Stimulated activated memory B cell treated with anti-CD40 and anti-IgM and Interleukin-4, amounts not matched to agents 10 μg/mL and 1 μg/mL and 100 μg/mL, for 72 hours (primary cell): ENCODE data around the gene CLINT1.

ENCODE experiments used
- ATAC-seq: fragments of 150-1000 bp; cut with Tn5 transposase; 2 replicates; pipeline ENCODE4 v1.10.0; 2021
- H3K27ac Mint-ChIP-seq: one replicate; pipeline ENCODE4 v1.8.0; 2022; ENCODE audit warnings: mild to moderate bottlenecking, mixed read lengths
- H3K27me3 Mint-ChIP-seq: one replicate; pipeline ENCODE4 v1.8.0; 2022; ENCODE audit warnings: mixed read lengths
- H3K36me3 Mint-ChIP-seq: one replicate; pipeline ENCODE4 v1.8.0; 2022; ENCODE audit warnings: mixed read lengths
- H3K4me1 Mint-ChIP-seq: one replicate; pipeline ENCODE4 v1.8.0; 2022; ENCODE audit warnings: mixed read lengths
- H3K4me3 Mint-ChIP-seq: one replicate; pipeline ENCODE4 v1.8.0; 2022; ENCODE audit warnings: mild to moderate bottlenecking, moderate library complexity, mixed read lengths
- H3K9me3 Mint-ChIP-seq: one replicate; pipeline ENCODE4 v1.8.0; 2022; ENCODE audit warnings: mixed read lengths

Gene CLINT1

DNA sequence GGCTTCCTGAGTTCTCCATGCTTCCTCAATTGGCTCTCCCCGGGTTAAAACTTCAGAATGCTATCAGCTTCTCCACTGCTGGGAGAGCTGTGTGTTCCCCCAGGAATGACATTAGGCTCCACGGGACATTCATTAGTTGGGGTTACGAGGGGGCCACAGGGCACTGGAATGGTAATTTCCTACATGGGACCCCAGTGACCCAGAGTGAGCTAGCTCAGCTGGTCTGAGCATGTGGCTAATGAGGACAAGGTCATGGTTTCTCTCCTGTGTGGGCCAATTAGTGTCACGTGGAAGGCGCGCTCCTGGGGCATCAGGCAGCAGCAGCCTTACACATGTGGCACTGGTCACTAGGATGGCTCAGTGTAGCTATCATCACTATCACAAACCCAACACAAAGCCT lies 94.4 kb downstream of the CLINT1 start:
- H3K4me3 Mint-ChIP-seq, result no peak overlapping the region
- no peak for ATAC-seq
- H3K27ac Mint-ChIP-seq, result no peak overlapping the region
- no peaks in the 10 kb centered on the region for H3K27me3 Mint-ChIP-seq
- no peaks in the 10 kb centered on the region for H3K4me1 Mint-ChIP-seq
- H3K9me3 Mint-ChIP-seq, result no peaks in the 10 kb centered on the region
- H3K36me3 Mint-ChIP-seq, result peaks cover 10% of the 10 kb centered on the region

DNA sequence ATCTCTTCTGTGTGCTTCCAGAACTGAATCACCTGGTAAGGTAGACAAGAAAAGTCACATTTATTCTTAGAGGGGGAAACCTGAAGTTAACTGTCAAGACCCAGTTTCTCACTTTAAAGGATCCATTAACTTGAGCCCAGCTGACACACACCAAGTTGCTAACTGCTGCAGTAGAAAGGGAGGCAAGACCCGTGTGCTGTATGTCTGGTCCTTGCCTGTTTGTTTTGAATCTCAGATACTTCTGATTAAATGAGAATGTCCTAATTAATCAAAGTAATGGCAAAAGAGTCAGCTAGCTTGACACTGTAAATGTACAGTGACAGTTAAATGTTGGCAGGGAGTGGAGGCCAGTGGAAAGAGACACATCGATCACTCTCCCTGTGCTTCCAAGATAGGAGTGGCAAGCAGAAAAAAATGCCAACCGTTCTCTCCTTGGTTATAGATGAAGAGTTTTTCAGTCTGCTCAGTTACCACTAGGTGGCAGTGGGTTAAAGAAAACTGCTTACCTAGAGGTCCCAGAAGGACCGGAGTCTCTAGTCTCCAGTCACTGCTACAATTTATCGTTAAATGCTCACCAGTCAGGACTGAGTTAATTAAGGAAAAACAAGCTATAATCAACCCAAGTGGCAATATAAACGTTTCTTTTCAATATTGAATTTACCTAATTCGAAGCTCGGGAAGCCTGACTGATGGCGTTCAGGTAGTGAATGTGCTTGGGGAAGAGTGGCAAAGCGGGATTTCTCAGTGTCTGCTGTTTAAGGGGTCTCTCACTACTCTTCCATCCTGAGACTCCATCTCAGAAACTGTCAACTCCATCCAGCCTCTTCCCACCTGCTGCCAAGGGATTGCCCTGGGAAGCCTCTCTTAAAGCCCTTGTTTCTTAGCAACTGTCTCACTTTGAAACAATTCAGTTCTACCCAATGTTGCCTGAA lies 97.0 kb downstream of the CLINT1 start:
- no peaks in the 10 kb centered on the region for H3K27me3 Mint-ChIP-seq
- no peak overlapping the region for H3K27ac Mint-ChIP-seq
- H3K4me1 Mint-ChIP-seq, result peaks cover 7% of the 10 kb centered on the region
- ATAC-seq, result peak; percentile 77
- no peaks in the 10 kb centered on the region for H3K9me3 Mint-ChIP-seq
- H3K4me3 Mint-ChIP-seq, result no peak overlapping the region
- peaks cover 17% of the 10 kb centered on the region for H3K36me3 Mint-ChIP-seq

DNA sequence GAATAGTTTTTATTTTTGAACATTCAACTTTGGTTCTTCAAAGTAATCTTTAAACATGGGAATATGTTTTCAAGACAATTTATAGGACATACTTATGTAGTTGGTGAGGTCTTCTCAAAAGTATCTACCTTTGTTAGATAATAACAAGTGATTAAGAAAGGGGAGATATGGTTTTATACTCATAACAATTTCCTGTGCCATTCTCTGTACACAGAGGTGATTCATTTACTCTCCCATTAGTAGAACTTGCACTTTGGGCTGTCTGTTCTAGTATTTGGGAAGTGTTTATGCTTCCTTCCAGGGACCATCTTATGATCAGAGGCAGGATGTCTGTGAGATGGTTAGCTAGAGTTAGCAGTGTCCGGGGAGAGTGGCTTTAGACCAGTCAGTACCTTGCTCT lies 100.2 kb downstream of the CLINT1 start:
- Mint-ChIP-seq H3K4me1 (peaks cover 7% of the 10 kb centered on the region), H3K27me3 (no peaks in the 10 kb centered on the region), H3K9me3 (no peaks in the 10 kb centered on the region), H3K27ac (no peak overlapping the region), H3K4me3 (no peak overlapping the region), H3K36me3 (peaks cover 41% of the 10 kb centered on the region)
- no peak for ATAC-seq

DNA sequence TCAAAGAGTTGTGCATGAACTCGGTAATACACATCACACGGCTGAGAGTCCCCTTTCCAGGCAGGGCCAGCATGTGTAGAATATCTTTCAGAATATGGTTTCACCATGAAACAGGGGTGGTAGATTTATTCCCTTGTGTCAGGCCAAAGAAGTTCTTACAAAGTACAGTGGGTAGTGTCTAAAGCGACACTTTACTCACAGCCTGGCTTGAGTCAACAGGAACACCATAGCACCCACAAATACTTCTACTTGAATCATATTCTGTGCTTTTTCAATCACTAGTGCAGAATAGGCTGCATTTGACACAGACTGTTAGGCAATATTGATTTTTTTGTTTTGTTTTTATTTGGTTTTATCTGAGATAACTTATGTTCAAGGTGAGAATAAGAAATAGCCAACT lies 102.8 kb downstream of the CLINT1 start:
- no peaks in the 10 kb centered on the region for H3K9me3 Mint-ChIP-seq
- H3K27me3 Mint-ChIP-seq, result no peaks in the 10 kb centered on the region
- H3K36me3 Mint-ChIP-seq, result peaks cover 51% of the 10 kb centered on the region

DNA sequence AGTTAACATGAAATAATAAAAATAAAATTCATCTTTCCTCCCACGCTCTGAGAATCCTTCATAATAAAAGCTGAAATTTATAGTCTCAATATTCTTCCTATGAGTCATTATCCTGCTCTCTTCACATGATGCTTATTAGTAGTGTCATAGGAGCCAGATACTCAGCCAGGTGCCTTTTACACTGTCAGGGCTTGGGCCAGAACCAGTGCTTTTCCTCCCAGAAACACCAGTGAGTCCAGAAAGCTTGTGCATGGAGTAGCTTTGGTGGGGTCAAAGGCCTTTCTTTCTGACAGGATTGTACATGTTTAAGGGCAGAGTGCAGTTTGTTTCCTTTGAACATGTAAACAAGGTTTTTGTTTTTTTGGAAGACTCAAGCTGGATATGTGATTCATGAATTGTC lies 108.6 kb downstream of the CLINT1 start:
- no peak overlapping the region for H3K4me3 Mint-ChIP-seq
- no peak for ATAC-seq
- peaks cover 18% of the 10 kb centered on the region for H3K36me3 Mint-ChIP-seq
- H3K27ac Mint-ChIP-seq, result no peak overlapping the region
- H3K27me3 Mint-ChIP-seq, result no peaks in the 10 kb centered on the region
- H3K9me3 Mint-ChIP-seq, result no peaks in the 10 kb centered on the region
- H3K4me1 Mint-ChIP-seq, result peaks cover 23% of the 10 kb centered on the region

More for the DNA sequence above, 102.8 kb downstream of the CLINT1 start:
- H3K27ac Mint-ChIP-seq, result no peak overlapping the region
- no peak overlapping the region for H3K4me3 Mint-ChIP-seq
- peaks cover 7% of the 10 kb centered on the region for H3K4me1 Mint-ChIP-seq
- ATAC-seq, result no peak

DNA sequence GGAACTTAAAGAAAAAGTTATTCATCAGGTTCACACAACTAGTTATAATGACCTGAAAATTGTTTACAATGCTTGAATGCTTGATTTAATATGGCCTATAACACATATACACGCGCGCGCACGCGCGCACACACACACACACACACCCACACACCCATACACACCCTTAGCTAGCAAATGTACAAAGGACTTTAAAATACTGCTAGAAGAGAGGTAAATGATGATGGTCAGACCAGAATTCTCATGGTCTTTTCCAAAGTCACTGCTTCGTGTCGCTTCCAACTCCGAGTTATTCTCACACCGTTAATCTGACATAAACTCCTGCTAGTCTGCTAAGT lies 109.5 kb downstream of the CLINT1 start:
- H3K4me3 Mint-ChIP-seq, result no peak overlapping the region
- no peaks in the 10 kb centered on the region for H3K9me3 Mint-ChIP-seq
- no peak overlapping the region for H3K27ac Mint-ChIP-seq
- H3K4me1 Mint-ChIP-seq, result peaks cover 30% of the 10 kb centered on the region
- H3K27me3 Mint-ChIP-seq, result no peaks in the 10 kb centered on the region
- H3K36me3 Mint-ChIP-seq, result peaks cover 10% of the 10 kb centered on the region
- ATAC-seq, result no peak

DNA sequence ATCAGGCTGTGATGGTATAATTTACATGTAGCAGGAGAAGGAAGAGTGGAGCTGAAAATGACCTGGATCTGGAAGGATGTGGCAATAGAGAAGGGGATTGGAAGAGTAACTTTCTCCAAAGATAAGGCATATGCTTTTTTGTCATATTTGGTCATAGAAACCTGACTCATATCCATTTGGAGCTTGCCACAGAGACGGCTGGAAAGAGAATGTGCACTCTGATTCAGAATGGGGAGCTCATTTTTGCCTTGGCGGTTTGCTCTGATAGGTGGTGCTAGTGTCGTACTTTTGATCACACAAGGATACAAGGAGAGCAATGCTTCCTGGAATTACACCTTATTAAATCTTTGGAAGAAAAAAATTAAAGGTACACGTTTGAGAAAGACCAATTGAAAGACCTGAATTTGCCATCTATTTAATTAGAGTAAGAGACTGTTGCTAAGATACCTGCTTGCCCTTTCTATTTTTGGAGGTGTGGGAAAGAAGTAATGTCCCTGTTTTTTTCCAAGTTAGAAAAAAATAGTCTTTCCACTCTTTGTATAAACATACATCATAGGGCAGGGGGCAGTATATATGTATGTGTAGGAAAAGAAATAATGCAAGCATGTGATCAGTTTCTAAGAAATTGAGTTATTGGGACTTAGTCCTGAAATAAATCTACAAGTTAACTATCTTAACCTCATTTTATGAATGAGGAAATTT lies 110.0 kb downstream of the CLINT1 start:
- H3K27ac Mint-ChIP-seq, result peak overlapping the region; percentile 31
- no peak overlapping the region for H3K4me3 Mint-ChIP-seq
- H3K9me3 Mint-ChIP-seq, result no peaks in the 10 kb centered on the region
- H3K27me3 Mint-ChIP-seq, result no peaks in the 10 kb centered on the region
- H3K36me3 Mint-ChIP-seq, result peaks cover 10% of the 10 kb centered on the region
- no peak for ATAC-seq
- H3K4me1 Mint-ChIP-seq, result peaks cover 34% of the 10 kb centered on the region

DNA sequence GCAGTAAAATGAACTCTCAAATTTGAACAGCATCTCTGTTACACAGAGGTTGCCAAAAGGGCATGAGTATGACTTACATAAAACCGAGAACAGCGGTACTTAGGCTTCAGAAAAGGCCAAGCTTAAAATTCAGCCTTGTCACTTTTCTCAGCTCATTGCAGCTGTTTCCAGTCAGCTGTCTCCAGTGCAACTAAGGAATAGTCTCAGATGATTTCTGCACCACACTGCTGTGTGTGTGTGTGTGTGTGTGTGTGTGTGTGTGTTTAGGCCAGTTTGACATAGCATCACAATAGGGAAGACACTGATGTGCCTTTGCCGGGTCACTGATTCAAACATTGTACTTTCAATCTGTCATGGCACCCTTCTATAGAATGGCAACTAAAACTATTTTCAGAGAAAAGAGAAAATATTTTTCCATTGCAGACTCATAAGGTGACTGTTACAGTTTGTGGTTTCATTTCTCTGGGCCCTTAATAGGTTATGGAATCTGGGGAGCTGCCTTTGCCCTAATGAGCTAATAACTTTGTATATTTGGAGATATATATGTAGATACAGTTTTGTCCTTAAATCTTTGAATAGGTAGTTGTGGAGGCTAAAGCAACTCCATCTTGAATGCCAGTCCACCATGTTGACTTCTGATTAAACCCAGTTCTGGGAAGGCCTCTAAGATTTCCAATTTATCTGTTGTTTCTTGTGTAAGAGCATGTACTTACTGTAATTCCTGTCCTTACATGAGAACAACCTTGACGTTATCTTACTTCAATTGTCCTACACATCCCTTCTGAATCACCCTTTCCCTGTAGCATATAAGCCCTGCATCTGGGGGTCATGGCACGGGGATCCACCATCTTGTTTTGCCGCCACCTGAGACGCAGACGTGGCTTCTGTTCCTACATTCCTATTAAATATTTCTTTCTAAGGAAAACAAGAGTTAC lies 110.9 kb downstream of the CLINT1 start:
- peak; percentile 54 for ATAC-seq
- Mint-ChIP-seq H3K4me1 (peaks cover 37% of the 10 kb centered on the region), H3K9me3 (no peaks in the 10 kb centered on the region), H3K36me3 (peaks cover 8% of the 10 kb centered on the region), H3K27ac (peak overlapping the region; percentile 31), H3K27me3 (no peaks in the 10 kb centered on the region), H3K4me3 (no peak overlapping the region)

DNA sequence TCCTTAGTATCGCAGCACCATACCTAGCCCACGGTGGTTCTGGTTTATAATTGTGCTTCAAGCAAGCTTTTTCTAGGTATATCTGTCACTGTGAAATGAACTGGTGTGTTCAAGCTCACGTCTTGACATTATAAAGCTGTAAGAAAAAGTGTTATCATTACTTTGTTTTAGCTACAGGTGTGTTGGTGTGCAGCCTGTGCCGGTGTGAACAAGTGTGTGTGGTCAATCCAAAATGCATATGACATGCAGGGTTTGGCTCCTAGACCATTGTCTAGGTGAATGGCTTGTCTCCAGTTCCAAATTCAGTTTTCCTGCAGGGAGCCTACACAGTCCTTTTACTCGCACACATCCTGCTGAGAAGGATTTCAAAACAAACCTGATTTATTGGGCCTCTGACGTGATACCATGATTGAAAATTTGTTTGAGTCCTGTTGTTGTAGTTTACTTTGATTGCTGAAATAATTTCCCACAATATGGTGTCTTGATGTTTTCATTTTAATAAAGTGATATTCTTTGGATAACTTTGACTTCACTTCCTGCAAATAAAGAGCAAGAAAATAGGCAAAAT lies 111.7 kb downstream of the CLINT1 start:
- ATAC-seq, result no peak
- peaks cover under 1% of the 10 kb centered on the region for H3K36me3 Mint-ChIP-seq
- H3K9me3 Mint-ChIP-seq, result no peaks in the 10 kb centered on the region
- H3K4me3 Mint-ChIP-seq, result no peak overlapping the region
- H3K4me1 Mint-ChIP-seq, result peaks cover 39% of the 10 kb centered on the region
- H3K27ac Mint-ChIP-seq, result peak overlapping the region; percentile 31
- H3K27me3 Mint-ChIP-seq, result no peaks in the 10 kb centered on the region

DNA sequence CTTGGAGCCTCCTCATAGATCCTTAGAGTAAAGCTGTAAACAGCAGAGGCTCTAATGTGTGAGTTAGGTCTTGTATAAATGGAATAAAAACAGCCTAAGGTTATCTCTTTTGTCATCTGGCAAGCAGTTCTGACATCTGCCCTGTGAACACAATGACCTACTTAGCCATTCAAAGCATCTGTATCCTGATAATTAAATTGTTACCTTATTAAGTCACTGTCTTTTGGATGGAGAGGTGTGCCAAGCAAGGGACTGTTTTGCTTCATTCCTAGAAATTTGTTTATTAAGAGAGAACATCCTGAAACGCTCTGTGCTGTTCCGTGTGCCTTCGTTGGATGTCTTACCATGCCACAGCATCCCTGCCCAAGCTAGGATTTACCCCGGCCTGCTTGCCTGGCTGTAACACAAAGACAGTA lies 113.9 kb downstream of the CLINT1 start:
- Mint-ChIP-seq H3K4me3 (no peak overlapping the region), H3K27ac (no peak overlapping the region), H3K9me3 (no peaks in the 10 kb centered on the region), H3K4me1 (peaks cover 39% of the 10 kb centered on the region), H3K27me3 (no peaks in the 10 kb centered on the region), H3K36me3 (no peaks in the 10 kb centered on the region)
- ATAC-seq, result no peak

DNA sequence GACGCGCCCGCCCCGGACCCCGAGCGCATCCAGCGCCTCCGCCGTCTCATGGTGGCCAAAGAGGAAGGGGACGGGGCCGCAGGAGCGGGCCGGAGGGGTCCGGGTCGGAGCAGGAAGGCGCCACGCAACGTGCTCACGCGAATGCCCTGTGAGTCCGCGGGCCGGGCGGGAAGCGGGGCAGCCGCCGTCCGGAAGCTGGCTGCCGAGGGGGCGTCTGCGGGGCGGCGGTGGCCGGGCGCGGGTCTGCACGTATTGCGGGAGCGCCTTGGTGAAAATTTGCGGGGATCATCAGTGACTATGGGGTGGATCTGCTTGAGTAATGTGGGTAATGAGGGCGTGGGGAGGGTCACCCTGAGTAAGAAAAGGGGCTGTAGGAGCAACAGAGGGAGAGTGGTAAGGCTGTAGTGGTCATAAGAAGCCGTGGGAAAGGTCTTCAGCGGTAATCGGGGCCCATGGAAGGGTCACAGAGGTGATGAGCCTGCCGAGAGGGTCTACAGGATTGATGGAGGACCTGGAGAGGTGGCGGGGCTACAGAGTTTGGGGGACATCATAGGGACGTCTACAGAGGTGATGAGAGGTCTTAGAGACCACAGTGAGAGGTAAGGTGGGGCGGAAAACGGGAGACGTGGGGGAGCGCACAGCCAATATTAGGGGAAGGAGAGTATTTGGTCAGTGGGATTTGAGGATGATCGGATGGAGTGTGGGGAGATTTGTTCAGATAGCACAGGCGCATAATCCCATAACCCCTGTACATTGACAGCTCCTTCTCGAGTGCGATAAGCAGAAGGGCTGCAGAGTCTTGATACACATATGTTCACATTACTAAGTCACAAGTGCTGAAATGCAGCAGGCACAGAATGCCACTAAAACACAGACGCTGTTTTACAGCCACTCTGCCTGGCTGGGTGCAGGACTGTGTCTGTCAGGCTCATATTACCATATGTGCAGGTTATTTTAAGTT lies 114.6 kb downstream of the CLINT1 start:
- Mint-ChIP-seq H3K36me3 (peaks cover 3% of the 10 kb centered on the region), H3K27ac (peak overlapping the region; percentile 60), H3K4me3 (peak overlapping the region; percentile 86), H3K27me3 (no peaks in the 10 kb centered on the region), H3K4me1 (peaks cover 39% of the 10 kb centered on the region), H3K9me3 (no peaks in the 10 kb centered on the region)
- peak; percentile 64 for ATAC-seq

DNA sequence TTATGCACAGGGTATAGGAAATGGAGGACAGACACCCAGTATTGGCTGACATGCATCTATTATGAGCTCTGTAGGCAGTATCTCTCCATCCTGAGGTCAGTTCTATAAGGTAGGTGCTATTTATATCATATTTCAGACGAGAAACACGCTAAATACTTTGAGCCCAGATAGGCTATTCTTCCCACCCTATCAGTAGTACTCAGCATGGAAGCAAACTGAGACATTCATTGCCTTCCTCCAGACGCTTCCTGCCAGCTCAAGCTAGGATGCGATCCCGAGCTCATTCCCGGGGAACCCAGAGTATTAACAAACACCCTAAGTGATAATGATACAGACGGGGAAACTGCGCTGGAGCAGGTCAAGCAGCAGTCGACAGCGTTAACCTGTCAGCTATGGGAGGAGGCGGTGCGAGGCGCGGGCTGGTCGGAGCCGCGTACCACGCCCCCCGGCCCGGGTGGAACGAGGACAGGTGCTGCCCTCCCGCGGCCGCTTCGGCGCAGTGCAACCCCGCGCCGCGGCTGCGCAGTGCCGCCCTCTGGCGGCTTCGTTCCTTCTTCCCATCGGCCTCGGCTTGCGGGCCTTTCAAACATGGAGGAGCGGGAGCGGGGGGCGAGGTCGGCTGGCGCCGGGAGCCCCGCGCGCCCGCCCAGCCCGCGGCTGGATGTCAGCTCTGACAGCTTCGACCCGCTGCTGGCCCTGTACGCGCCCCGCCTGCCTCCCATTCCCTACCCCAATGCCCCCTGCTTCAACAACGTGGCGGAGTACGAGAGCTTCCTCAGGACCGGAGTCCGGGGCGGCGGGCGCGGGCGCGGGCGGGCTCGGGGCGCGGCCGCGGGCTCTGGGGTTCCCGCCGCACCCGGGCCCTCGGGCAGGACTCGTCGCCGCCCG lies 115.5 kb downstream of the CLINT1 start, which contains the start of gene LSM11:
LSM11 (plus strand) TSS at position 550 of the 888 bp plus-strand sequence; CDS start at position 589, 39 bp downstream.
- Mint-ChIP-seq H3K36me3 (peaks cover 12% of the 10 kb centered on the region), H3K27me3 (no peaks in the 10 kb centered on the region), H3K9me3 (no peaks in the 10 kb centered on the region), H3K4me3 (peak within 1 kb of the TSS; percentile 86), H3K4me1 (peaks cover 34% of the 10 kb centered on the region), H3K27ac (peak within 1 kb of the TSS; percentile 60)
- peak; percentile 95 for ATAC-seq

DNA sequence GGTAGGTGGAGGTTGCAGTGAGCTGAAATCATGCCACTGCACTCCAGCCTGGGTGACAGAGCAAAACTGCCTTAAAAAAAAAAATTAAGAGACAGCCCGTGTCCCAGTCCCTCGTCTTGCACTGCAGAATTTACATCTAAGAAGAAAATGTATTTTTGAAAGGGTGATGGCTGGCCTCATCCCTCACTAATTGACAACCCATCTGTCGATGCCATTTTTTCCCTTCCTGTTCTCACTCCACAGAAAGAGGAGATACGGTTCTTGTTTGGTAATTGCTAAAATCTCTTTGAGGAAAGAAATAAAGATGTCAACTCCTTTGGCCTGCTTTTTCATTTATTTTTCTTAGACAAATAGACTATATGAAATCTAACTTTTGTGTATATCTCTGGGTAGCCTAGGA lies 117.8 kb downstream of the CLINT1 start:
- H3K4me3 Mint-ChIP-seq, result no peak overlapping the region
- H3K27me3 Mint-ChIP-seq, result no peaks in the 10 kb centered on the region
- H3K36me3 Mint-ChIP-seq, result peaks cover 20% of the 10 kb centered on the region
- no peak for ATAC-seq
- H3K4me1 Mint-ChIP-seq, result peaks cover 19% of the 10 kb centered on the region
- no peak overlapping the region for H3K27ac Mint-ChIP-seq
- H3K9me3 Mint-ChIP-seq, result no peaks in the 10 kb centered on the region
